H1 (cell line): ENCODE measurements around the gene LIMS1. TPM values are rescaled to one million over a fixed set of nuclear protein-coding genes. Genes with fewer than 3 reads are reported as not detected.

ENCODE experiments used
- CTCF ChIA-PET: fragments of 300-600 bp; sonication (Branson Sonifier 250); formaldehyde crosslinking; loops from one replicate; lab custom pipeline; 2021; ENCODE audit not compliant: partially characterized antibody; lab: Charles Lee
- POLR2A ChIA-PET: fragments of 300-600 bp; sonication (Branson Sonifier 250); formaldehyde crosslinking; loops from one replicate; lab custom pipeline; 2021; ENCODE audit warnings: inconsistent platforms; ENCODE audit not compliant: partially characterized antibody; lab: Charles Lee
- DNase-seq, 2 experiments: peaks; one replicate each; pipeline versions ENCODE4 v3.0.0 to v3.0.0-alpha.2; 2010 to 2022; ENCODE audit warnings: low spot score in 2 of 2, low read depth in 1 of 2, mixed read lengths in 1 of 2
- FAIRE-seq: peaks from 2 replicates; lab custom pipeline; 2011; peaks lifted over from hg19 to GRCh38; lab: Jason Lieb, UNC
- H2AFZ ChIP-seq: 2 replicates; pipeline ENCODE4 v1.8.1; 2012; ENCODE audit warnings: low read length, inconsistent platforms
- H2AK5ac ChIP-seq: 2 replicates; pipeline ENCODE4 v1.6.1; 2013; ENCODE audit warnings: low read depth, low read length
- H2BK120ac ChIP-seq: replicated peaks from 2 replicates; pipeline ENCODE3; 2013; ENCODE audit warnings: low read depth, low read length, inconsistent platforms
- H2BK12ac ChIP-seq: 2 replicates; pipeline ENCODE4 v1.6.1; 2013; ENCODE audit warnings: low read depth, low read length
- H2BK15ac ChIP-seq: 2 replicates; pipeline ENCODE4 v1.6.1; 2013; ENCODE audit warnings: low read length
- H2BK20ac ChIP-seq: 2 replicates; pipeline ENCODE4 v1.6.1; 2013; ENCODE audit warnings: low read length
- H2BK5ac ChIP-seq: 2 replicates; pipeline ENCODE4 v1.6.1; 2013; ENCODE audit warnings: low read depth, low read length
- H3K14ac ChIP-seq: 2 replicates; pipeline ENCODE4 v1.6.1; 2013; ENCODE audit warnings: inconsistent platforms; ENCODE audit not compliant: insufficient read length
- H3K18ac ChIP-seq: 2 replicates; pipeline ENCODE4 v1.6.1; 2013; ENCODE audit warnings: low read length; ENCODE audit errors: extremely low read depth
- H3K23ac ChIP-seq: 2 replicates; pipeline ENCODE4 v1.6.1; 2013; ENCODE audit warnings: inconsistent platforms; ENCODE audit not compliant: insufficient read length
- H3K23me2 ChIP-seq: 2 replicates; pipeline ENCODE4 v1.6.1; 2013; ENCODE audit warnings: low read depth, low read length
- H3K27ac ChIP-seq: 2 replicates; pipeline ENCODE4 v1.6.1; 2011; ENCODE audit warnings: low read depth, low read length, inconsistent platforms
- H3K27me3 ChIP-seq, 4 experiments: replicated peaks in 1 of 4; 1 replicate in 1 of 4; 2 replicates in 3 of 4; pipeline versions ENCODE4 v1.6.1 to v1.8.1; 2011 to 2013; ENCODE audit warnings: low read length in 3 of 4, mild to moderate bottlenecking in 3 of 4, inconsistent platforms in 2 of 4, mixed read lengths in 2 of 4, moderate library complexity in 1 of 4; ENCODE audit not compliant: control insufficient read depth in 3 of 4, insufficient read depth in 3 of 4; ENCODE audit errors: extremely low read depth in 1 of 4
- H3K36me3 ChIP-seq, 4 experiments: 2 replicates each; pipeline versions ENCODE4 v1.6.1 to v1.8.1; 2011 to 2013; ENCODE audit warnings: mild to moderate bottlenecking in 4 of 4, low read length in 3 of 4, moderate library complexity in 2 of 4, control low read depth in 1 of 4, inconsistent platforms in 1 of 4; ENCODE audit not compliant: insufficient read depth in 4 of 4, control insufficient read depth in 2 of 4
- H3K4ac ChIP-seq: replicated peaks from 2 replicates; pipeline ENCODE3; 2013; ENCODE audit warnings: low read length, low read depth, mixed read lengths, inconsistent platforms; ENCODE audit not compliant: insufficient read length
- H3K4me1 ChIP-seq, 4 experiments: replicated peaks in 1 of 4; 1 replicate in 1 of 4; 2 replicates in 3 of 4; pipeline versions ENCODE4 v1.6.1 to v1.8.1; 2011 to 2013; ENCODE audit warnings: low read length in 3 of 4, inconsistent platforms in 2 of 4, mixed read lengths in 1 of 4; ENCODE audit not compliant: insufficient read depth in 4 of 4, control insufficient read depth in 3 of 4
- H3K4me2 ChIP-seq, 2 experiments: 2 replicates each; pipeline versions ENCODE4 v1.6.1 to v1.8.1; 2011 to 2013; ENCODE audit warnings: low read depth in 2 of 2, low read length in 2 of 2, control low read depth in 1 of 2, inconsistent platforms in 1 of 2, mild to moderate bottlenecking in 1 of 2; ENCODE audit not compliant: insufficient read depth in 1 of 2
- H3K4me3 ChIP-seq, 4 experiments: fragments of 200-600, 300-600 bp in 1 of 4; sonication (generic), shearing (Covaris generic), sonication (Bioruptor Twin) in 1 of 4; 2 replicates each; pipeline versions ENCODE4 v1.5.1 to v1.8.1; 2011 to 2016; ENCODE audit warnings: low read length in 4 of 4, low read depth in 3 of 4, control low read depth in 2 of 4, inconsistent platforms in 2 of 4, mild to moderate bottlenecking in 2 of 4, mixed read lengths in 1 of 4, moderate library complexity in 1 of 4; ENCODE audit not compliant: insufficient read depth in 2 of 4; ENCODE audit errors: extremely low read depth in 1 of 4
- H3K56ac ChIP-seq: replicated peaks from 2 replicates; pipeline ENCODE3; 2013; ENCODE audit warnings: low read depth, mild to moderate bottlenecking, mixed read lengths, low read length, inconsistent platforms; ENCODE audit not compliant: insufficient read length
- H3K79me1 ChIP-seq: 2 replicates; pipeline ENCODE4 v1.6.1; 2013; ENCODE audit warnings: low read depth, low read length, control low read depth
- H3K79me2 ChIP-seq, 2 experiments: 2 replicates each; pipeline versions ENCODE4 v1.6.1 to v1.8.1; 2012 to 2013; ENCODE audit warnings: low read length in 2 of 2, mild to moderate bottlenecking in 2 of 2, inconsistent platforms in 1 of 2; ENCODE audit not compliant: insufficient read depth in 2 of 2, control insufficient read depth in 1 of 2
- H3K9ac ChIP-seq, 4 experiments: replicated peaks in 1 of 4; 1 replicate in 1 of 4; 2 replicates in 3 of 4; pipeline versions ENCODE4 v1.6.1 to v1.8.1; 2011 to 2013; ENCODE audit warnings: low read depth in 3 of 4, low read length in 3 of 4, control low read depth in 2 of 4, mild to moderate bottlenecking in 2 of 4, moderate library complexity in 2 of 4, inconsistent platforms in 1 of 4; ENCODE audit errors: extremely low read depth in 1 of 4
- H3K9me3 ChIP-seq, 2 experiments: 2 replicates each; pipeline versions ENCODE4 v1.6.1 to v1.8.1; 2012 to 2013; ENCODE audit warnings: mild to moderate bottlenecking in 2 of 2, moderate library complexity in 2 of 2, control low read depth in 1 of 2, inconsistent platforms in 1 of 2, low read depth in 1 of 2, low read length in 1 of 2, mixed read lengths in 1 of 2; ENCODE audit not compliant: insufficient read depth in 2 of 2
- H4K20me1 ChIP-seq, 2 experiments: replicated peaks in 1 of 2; 2 replicates each; pipeline versions ENCODE3 to v1.8.1; 2011 to 2013; ENCODE audit warnings: inconsistent platforms in 2 of 2, low read length in 2 of 2, mild to moderate bottlenecking in 1 of 2; ENCODE audit not compliant: insufficient read depth in 2 of 2, control insufficient read depth in 1 of 2
- H4K5ac ChIP-seq: 2 replicates; pipeline ENCODE4 v1.6.1; 2013; ENCODE audit warnings: low read length, low read depth, mixed read lengths, inconsistent platforms; ENCODE audit not compliant: insufficient read length
- H4K8ac ChIP-seq: 2 replicates; pipeline ENCODE4 v1.8.0; 2013; ENCODE audit warnings: mild to moderate bottlenecking, moderate library complexity, low read length, inconsistent platforms; ENCODE audit not compliant: insufficient read depth; ENCODE audit errors: extremely low read depth
- H4K91ac ChIP-seq: replicated peaks from 2 replicates; pipeline ENCODE3; 2013; ENCODE audit warnings: low read length, mixed read lengths, inconsistent platforms; ENCODE audit not compliant: insufficient read length
- BACH1 ChIP-seq: IDR thresholded peaks from 2 replicates; pipeline ENCODE4 v1.6.1; 2012; ENCODE audit warnings: low read length, improper control_type of control experiment
- CHD1 ChIP-seq: IDR thresholded peaks from 2 replicates; pipeline ENCODE4 v1.6.1; 2012; ENCODE audit warnings: low read depth, low read length, improper control_type of control experiment
- CHD2 ChIP-seq: IDR thresholded peaks from 2 replicates; pipeline ENCODE4 v1.6.1; 2012; ENCODE audit warnings: low read length, improper control_type of control experiment
- KDM1A ChIP-seq: fragments of 200-600, 300-600 bp; sonication (generic); IDR thresholded peaks from 2 replicates; pipeline ENCODE4 v1.7.1; 2016; ENCODE audit warnings: mild to moderate bottlenecking, low read length, borderline replicate concordance
- KDM4A ChIP-seq: IDR thresholded peaks from one replicate; pipeline ENCODE4 v1.7.1; 2012; ENCODE audit warnings: low read depth, mild to moderate bottlenecking, moderate library complexity, low read length, inconsistent platforms; ENCODE audit not compliant: severe bottlenecking
- KDM5A ChIP-seq: fragments of 200-600 bp; IDR thresholded peaks from 2 replicates; pipeline ENCODE4 v1.7.1; 2012; ENCODE audit warnings: mild to moderate bottlenecking, low read length, inconsistent platforms, mixed read lengths
- POU5F1 ChIP-seq: IDR thresholded peaks from 2 replicates; pipeline ENCODE4 v1.6.1; 2011; ENCODE audit warnings: low read depth, mild to moderate bottlenecking, low read length, moderate library complexity
- SAP30 ChIP-seq: fragments of 300-600 bp; sonication (generic); IDR thresholded peaks from 2 replicates; pipeline ENCODE4 v1.7.1; 2012; ENCODE audit warnings: low read length, moderate library complexity, mild to moderate bottlenecking, inconsistent platforms; ENCODE audit not compliant: insufficient read depth, insufficient replicate concordance
- TCF12 ChIP-seq: IDR thresholded peaks from 2 replicates; pipeline ENCODE4 v1.6.1; 2011; ENCODE audit warnings: low read depth, mild to moderate bottlenecking, low read length
- polyA plus RNA-seq, 7 experiments: library from polyadenylated mRNA; depleted of rRNA in 3 of 7; stranded (reverse) in 5 of 7; unstranded in 2 of 7; fragments of >200 nt in 5 of 7; fragments of 200-250 nt in 2 of 7; gene quantifications; 1 replicate in 5 of 7; 2 replicates in 1 of 7; 4 replicates in 1 of 7; pipeline versions ENCODE4 v1.2.1 to v1.2.3, GENCODE V29; 2011 to 2013; ENCODE audit warnings: missing spikeins in 2 of 7, mixed read lengths in 2 of 7
- total RNA-seq: library from RNA; stranded (reverse); fragmentation: NEBNext Ultra II Directional; extraction: Animal tissue kit (Norgen Biotek cat#: 25700); gene quantifications from 2 replicates; pipeline ENCODE4 v1.2.1, GENCODE V29; 2021
- TF ChIP-seq, protein P1 (sequence below): IDR thresholded peaks from 2 replicates; pipeline ENCODE4 v1.6.1; 2011; ENCODE audit warnings: low read depth, mild to moderate bottlenecking, low read length; ENCODE audit not compliant: insufficient read depth
- TF ChIP-seq, protein P2 (sequence below): IDR thresholded peaks from 2 replicates; pipeline ENCODE4 v1.6.1; 2011; ENCODE audit warnings: low read length, improper control_type of control experiment

The LIMS1 gene
- total and polyA plus RNA-seq, 2 of the 8 experiments (the other 6 are each of a cell fraction or from before 2014, with no cell fraction given), result 24.1 to 36.7 TPM

GRCh38 chr2:108593547-108594098 is 59.4 kb downstream of the LIMS1 start:
- Histone ChIP-seq H3K56ac (no peak overlapping the region), H3K4ac (peak overlapping the region; percentile 87), H4K91ac (no peak overlapping the region), H4K5ac (no peak overlapping the region), H2AK5ac (no peak overlapping the region), H2BK15ac (no peak overlapping the region), H3K9me3 (no peaks in the 10 kb centered on the region), H3K36me3 (no peaks in the 10 kb centered on the region), H3K14ac (no peak overlapping the region), H3K9ac (no peak overlapping the region), H2BK12ac (no peak overlapping the region), H3K79me2 (peaks cover 0 to 22% of the 10 kb centered on the region in 2 experiments; a peak in 1 of 4 replicates), H2BK20ac (no peak overlapping the region), H3K18ac (no peak overlapping the region), H2AFZ (no peak overlapping the region), H3K23ac (no peak overlapping the region), H3K4me1 (peaks cover 0 to 7% (median 4%) of the 10 kb centered on the region in 4 experiments; a peak in 3 of 7 replicates), H2BK5ac (no peak overlapping the region), H3K23me2 (no peaks in the 10 kb centered on the region), H3K4me2 (peak overlapping the region in 1 of 2 experiments; percentile 6; a peak in 2 of 4 replicates), H3K27ac (no peak overlapping the region), H4K8ac (no peak overlapping the region), H2BK120ac (no peak overlapping the region), H4K20me1 (no peaks in the 10 kb centered on the region), H3K4me3 (no peak overlapping the region), H3K27me3 (no peaks in the 10 kb centered on the region), H3K79me1 (no peaks in the 10 kb centered on the region)
- DNase-seq, result no peak
- ChIA-PET POLR2A (interaction anchor here (0.7 to 0.8 kb wide), 2 partner anchors 13 to 27 kb away, joined by 3 to 4 read pairs; no protein-coding TSS in a partner anchor), CTCF (interaction anchor here (1.0 to 3.5 kb wide), 5 partner anchors 9 to 193 kb away, joined by 4 to 22 read pairs (median 6); no protein-coding TSS in a partner anchor)
- FAIRE-seq, result no peak
- TF ChIP-seq KDM4A, result no peak
- TF ChIP-seq BACH1, result no peak
- TF ChIP-seq TCF12, result no peak
- no peak for TF ChIP-seq POU5F1
- TF ChIP-seq KDM1A, result no peak
- TF ChIP-seq, protein P1, sequence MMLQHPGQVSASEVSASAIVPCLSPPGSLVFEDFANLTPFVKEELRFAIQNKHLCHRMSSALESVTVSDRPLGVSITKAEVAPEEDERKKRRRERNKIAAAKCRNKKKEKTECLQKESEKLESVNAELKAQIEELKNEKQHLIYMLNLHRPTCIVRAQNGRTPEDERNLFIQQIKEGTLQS, result no peak
- TF ChIP-seq, protein P2, sequence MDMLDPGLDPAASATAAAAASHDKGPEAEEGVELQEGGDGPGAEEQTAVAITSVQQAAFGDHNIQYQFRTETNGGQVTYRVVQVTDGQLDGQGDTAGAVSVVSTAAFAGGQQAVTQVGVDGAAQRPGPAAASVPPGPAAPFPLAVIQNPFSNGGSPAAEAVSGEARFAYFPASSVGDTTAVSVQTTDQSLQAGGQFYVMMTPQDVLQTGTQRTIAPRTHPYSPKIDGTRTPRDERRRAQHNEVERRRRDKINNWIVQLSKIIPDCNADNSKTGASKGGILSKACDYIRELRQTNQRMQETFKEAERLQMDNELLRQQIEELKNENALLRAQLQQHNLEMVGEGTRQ, result no peak
- no peak for TF ChIP-seq CHD1
- TF ChIP-seq KDM5A, result no peak
- TF ChIP-seq SAP30, result no peak
- TF ChIP-seq CHD2, result no peak
